ENCODE measurements around the gene OR1D5.

Gene OR1D5

GRCh38 chr17:3026856-3027751 is 36.3 kb downstream of the OR1D5 start:
- Histone ChIP-seq H3K27me3 (ENCODE audit: insufficient read depth, low read length) (peaks cover 4% of the 10 kb centered on the region; the same call in 1 of the 2 replicates), H3K4me1 (ENCODE audit: insufficient read depth, low read length, severe bottlenecking) (no peaks in the 10 kb centered on the region), H3K27ac (ENCODE audit: low read depth, low read length, poor library complexity, severe bottlenecking) (no peak overlapping the region), H3K9ac (ENCODE audit: low read length) (no peak overlapping the region), H3K4me2 (ENCODE audit: low read length) (no peak overlapping the region), H3K9me2 (ENCODE audit: low read depth, low read length) (no peaks in the 10 kb centered on the region), H3K9me3 (ENCODE audit: low read length) (no peaks in the 10 kb centered on the region), H3F3A (ENCODE audit: insufficient read depth, low read length) (no peaks in the 10 kb centered on the region), H3K36me3 (ENCODE audit: insufficient read depth, low read length) (no peaks in the 10 kb centered on the region; the same call in 1 of the 2 replicates), H2AFZ (ENCODE audit: low read length) (no peak overlapping the region), H3K79me2 (ENCODE audit: insufficient read depth, low read length) (no peaks in the 10 kb centered on the region), H4K20me1 (ENCODE audit: insufficient read depth, low read length) (no peaks in the 10 kb centered on the region), H3K4me3 (ENCODE audit: low read depth, low read length, poor library complexity, severe bottlenecking) (no peak overlapping the region)
- TF ChIP-seq, protein P1, sequence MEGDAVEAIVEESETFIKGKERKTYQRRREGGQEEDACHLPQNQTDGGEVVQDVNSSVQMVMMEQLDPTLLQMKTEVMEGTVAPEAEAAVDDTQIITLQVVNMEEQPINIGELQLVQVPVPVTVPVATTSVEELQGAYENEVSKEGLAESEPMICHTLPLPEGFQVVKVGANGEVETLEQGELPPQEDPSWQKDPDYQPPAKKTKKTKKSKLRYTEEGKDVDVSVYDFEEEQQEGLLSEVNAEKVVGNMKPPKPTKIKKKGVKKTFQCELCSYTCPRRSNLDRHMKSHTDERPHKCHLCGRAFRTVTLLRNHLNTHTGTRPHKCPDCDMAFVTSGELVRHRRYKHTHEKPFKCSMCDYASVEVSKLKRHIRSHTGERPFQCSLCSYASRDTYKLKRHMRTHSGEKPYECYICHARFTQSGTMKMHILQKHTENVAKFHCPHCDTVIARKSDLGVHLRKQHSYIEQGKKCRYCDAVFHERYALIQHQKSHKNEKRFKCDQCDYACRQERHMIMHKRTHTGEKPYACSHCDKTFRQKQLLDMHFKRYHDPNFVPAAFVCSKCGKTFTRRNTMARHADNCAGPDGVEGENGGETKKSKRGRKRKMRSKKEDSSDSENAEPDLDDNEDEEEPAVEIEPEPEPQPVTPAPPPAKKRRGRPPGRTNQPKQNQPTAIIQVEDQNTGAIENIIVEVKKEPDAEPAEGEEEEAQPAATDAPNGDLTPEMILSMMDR (IDR thresholded peaks at IDR 0.05; ENCODE audit: low read length): no peak
- TF ChIP-seq EZH2 (IDR thresholded peaks at IDR 0.05; ENCODE audit: borderline replicate concordance, low read length): no peak

DNA sequence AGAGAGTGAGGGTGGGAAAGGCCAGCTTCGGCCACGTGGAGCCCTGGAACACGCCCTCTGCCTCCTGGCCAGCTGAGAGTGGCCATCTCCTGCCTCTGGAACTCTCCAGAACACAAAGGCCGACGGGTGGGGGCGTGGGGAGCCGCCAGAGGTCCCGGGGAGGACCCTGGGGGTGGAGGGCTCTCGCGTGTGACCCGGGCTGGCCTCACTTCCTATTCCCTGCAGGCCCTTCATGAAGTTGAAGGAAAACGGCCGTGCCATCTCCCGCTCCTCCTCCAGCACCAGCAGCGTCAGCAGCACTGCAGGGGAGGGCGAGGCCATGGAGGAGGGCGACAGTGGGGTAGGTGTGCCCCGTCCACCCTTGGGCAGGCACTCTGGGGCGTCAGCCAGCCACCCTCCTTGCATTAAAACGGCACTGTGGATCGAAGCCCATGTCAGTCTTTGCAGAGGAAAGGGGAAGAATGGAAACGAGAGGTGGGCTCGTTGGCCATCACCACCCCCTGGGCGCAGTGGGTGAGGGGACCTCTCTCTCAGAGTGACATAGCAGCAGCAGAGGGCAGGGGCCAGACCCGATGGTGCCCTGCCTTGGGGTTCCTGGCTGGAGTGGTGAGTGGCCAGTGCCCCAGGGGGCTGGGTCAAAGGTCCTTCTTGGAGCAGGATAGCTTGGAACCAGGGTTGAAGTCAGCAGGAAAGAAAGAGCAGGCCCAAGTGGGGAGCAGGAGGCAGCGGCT is 37.1 kb downstream of the OR1D5 start:
- Histone ChIP-seq H3K4me3 (ENCODE audit: low read depth, low read length, poor library complexity, severe bottlenecking) (no peak overlapping the region), H2AFZ (ENCODE audit: low read length) (no peak overlapping the region), H3K9ac (ENCODE audit: low read length) (no peak overlapping the region), H4K20me1 (ENCODE audit: insufficient read depth, low read length) (no peaks in the 10 kb centered on the region), H3K4me1 (ENCODE audit: insufficient read depth, low read length, severe bottlenecking) (no peaks in the 10 kb centered on the region), H3K4me2 (ENCODE audit: low read length) (no peak overlapping the region), H3K9me2 (ENCODE audit: low read depth, low read length) (no peaks in the 10 kb centered on the region), H3K27me3 (ENCODE audit: insufficient read depth, low read length) (peaks cover 4% of the 10 kb centered on the region; the same call in 1 of the 2 replicates), H3K27ac (ENCODE audit: low read depth, low read length, poor library complexity, severe bottlenecking) (no peak overlapping the region), H3K79me2 (ENCODE audit: insufficient read depth, low read length) (no peaks in the 10 kb centered on the region), H3K9me3 (ENCODE audit: low read length) (no peaks in the 10 kb centered on the region), H3F3A (ENCODE audit: insufficient read depth, low read length) (no peaks in the 10 kb centered on the region), H3K36me3 (ENCODE audit: insufficient read depth, low read length) (no peaks in the 10 kb centered on the region; the same call in 1 of the 2 replicates)
- TF ChIP-seq, protein P1 (IDR thresholded peaks at IDR 0.05; ENCODE audit: low read length): no peak
- TF ChIP-seq EZH2 (IDR thresholded peaks at IDR 0.05; ENCODE audit: borderline replicate concordance, low read length): no peak

DNA sequence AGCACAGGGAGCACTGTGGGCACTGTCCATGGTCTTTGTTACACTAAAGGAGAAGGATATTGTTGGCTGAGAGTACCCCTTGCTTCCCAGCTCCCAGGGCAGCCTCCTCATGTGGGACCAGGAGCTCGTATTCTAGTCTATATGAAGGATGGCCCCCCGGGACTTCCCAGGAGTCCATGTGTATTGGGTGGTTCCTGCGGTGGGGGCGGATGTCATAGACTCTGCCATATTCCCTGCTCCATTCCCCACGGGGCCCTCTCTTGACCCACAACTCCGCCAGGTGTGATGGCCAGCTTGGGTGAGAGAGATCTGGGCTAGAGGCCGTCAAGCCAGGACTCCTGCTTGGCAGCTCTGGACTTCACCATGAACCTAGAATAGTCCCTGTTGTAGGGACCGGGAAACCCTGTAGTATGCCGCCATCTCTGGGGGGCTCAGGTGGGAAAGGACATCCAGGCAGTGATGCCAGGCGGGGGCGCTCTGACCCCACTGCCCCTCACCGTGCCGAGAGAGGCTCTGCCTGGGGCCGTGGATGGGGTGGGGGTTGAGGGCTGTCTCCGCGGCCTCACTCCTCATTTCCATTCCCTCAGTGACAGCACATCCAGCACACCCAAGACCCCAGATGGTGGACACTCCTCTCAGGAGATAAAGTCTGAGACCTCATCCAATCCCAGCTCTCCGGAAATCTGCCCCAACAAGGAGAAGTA is 37.8 kb downstream of the OR1D5 start:
- Histone ChIP-seq H4K20me1 (ENCODE audit: insufficient read depth, low read length) (no peaks in the 10 kb centered on the region), H3K4me3 (ENCODE audit: low read depth, low read length, poor library complexity, severe bottlenecking) (no peak overlapping the region), H3F3A (ENCODE audit: insufficient read depth, low read length) (no peaks in the 10 kb centered on the region), H3K36me3 (ENCODE audit: insufficient read depth, low read length) (no peaks in the 10 kb centered on the region; the same call in 1 of the 2 replicates), H3K9me2 (ENCODE audit: low read depth, low read length) (no peaks in the 10 kb centered on the region), H3K9me3 (ENCODE audit: low read length) (no peaks in the 10 kb centered on the region), H3K79me2 (ENCODE audit: insufficient read depth, low read length) (no peaks in the 10 kb centered on the region), H3K27me3 (ENCODE audit: insufficient read depth, low read length) (peaks cover 4% of the 10 kb centered on the region; the same call in 1 of the 2 replicates), H2AFZ (ENCODE audit: low read length) (no peak overlapping the region), H3K4me2 (ENCODE audit: low read length) (no peak overlapping the region), H3K9ac (ENCODE audit: low read length) (no peak overlapping the region), H3K4me1 (ENCODE audit: insufficient read depth, low read length, severe bottlenecking) (no peaks in the 10 kb centered on the region), H3K27ac (ENCODE audit: low read depth, low read length, poor library complexity, severe bottlenecking) (no peak overlapping the region)
- TF ChIP-seq, protein P1 (IDR thresholded peaks at IDR 0.05; ENCODE audit: low read length): no peak
- no peak for TF ChIP-seq EZH2 (IDR thresholded peaks at IDR 0.05; ENCODE audit: borderline replicate concordance, low read length)

Measured in OCI-LY1 (cell line).